Neural progenitor cell (in vitro differentiated cells): ENCODE results near the gene ZBTB20. TPM values are rescaled to one million over a fixed set of nuclear protein-coding genes. Genes with fewer than 3 reads are reported as not detected.

ENCODE experiments used
- DNase-seq: peaks from one replicate; pipeline ENCODE4 v3.0.0-alpha.2; 2016; ENCODE audit warnings: low spot score
- H2AFZ ChIP-seq: fragments of 200-600 bp; sonication (generic); replicated peaks from 2 replicates; pipeline ENCODE4 v1.6.1; 2016; ENCODE audit warnings: antibody characterized with exemption
- H3F3A ChIP-seq: fragments of 200-600 bp; sonication (generic); 2 replicates; pipeline ENCODE4 v1.6.1; 2016; ENCODE audit warnings: antibody characterized with exemption, low read depth
- H3K27ac ChIP-seq: fragments of 200-600 bp; sonication (generic); 2 replicates; pipeline ENCODE4 v1.5.1; 2016; ENCODE audit warnings: mild to moderate bottlenecking
- H3K27me3 ChIP-seq: fragments of 200-600 bp; sonication (generic); 2 replicates; pipeline ENCODE4 v1.6.1; 2016; ENCODE audit warnings: mild to moderate bottlenecking, moderate library complexity
- H3K36me3 ChIP-seq: fragments of 200-600 bp; sonication (generic); 2 replicates; pipeline ENCODE4 v1.5.1; 2016
- H3K4me1 ChIP-seq: fragments of 200-600 bp; sonication (generic); 2 replicates; pipeline ENCODE4 v1.6.1; 2016; ENCODE audit warnings: mixed run types
- H3K4me2 ChIP-seq: fragments of 200-600 bp; sonication (generic); 2 replicates; pipeline ENCODE4 v1.6.1; 2016
- H3K4me3 ChIP-seq: fragments of 200-600 bp; sonication (generic); 2 replicates; pipeline ENCODE4 v1.5.1; 2016
- H3K79me2 ChIP-seq: fragments of 200-600 bp; sonication (generic); 2 replicates; pipeline ENCODE4 v1.6.1; 2016; ENCODE audit warnings: low read depth
- H3K9ac ChIP-seq: fragments of 200-600 bp; sonication (generic); 2 replicates; pipeline ENCODE4 v1.6.1; 2016
- H3K9me3 ChIP-seq: fragments of 200-600 bp; sonication (generic); 2 replicates; pipeline ENCODE4 v1.5.1; 2016; ENCODE audit warnings: low read depth
- H4K20me1 ChIP-seq: fragments of 200-600 bp; sonication (generic); 2 replicates; pipeline ENCODE4 v1.6.1; 2016; ENCODE audit warnings: low read depth
- H3K27ac Mint-ChIP-seq: 3 replicates; pipeline ENCODE4 v1.8.0; 2021; ENCODE audit warnings: mixed read lengths
- H3K27me3 Mint-ChIP-seq: 2 replicates; pipeline ENCODE4 v1.8.0; 2022; ENCODE audit warnings: low read depth, mild to moderate bottlenecking, inconsistent platforms, moderate library complexity, mixed read lengths; ENCODE audit not compliant: insufficient read depth
- H3K36me3 Mint-ChIP-seq: 3 replicates; pipeline ENCODE4 v1.8.0; 2021; ENCODE audit warnings: mixed read lengths
- H3K4me1 Mint-ChIP-seq: 3 replicates; pipeline ENCODE4 v1.8.0; 2021; ENCODE audit warnings: mixed read lengths
- H3K4me3 Mint-ChIP-seq: 3 replicates; pipeline ENCODE4 v1.8.0; 2021; ENCODE audit warnings: mild to moderate bottlenecking, moderate library complexity, mixed read lengths
- H3K9me3 Mint-ChIP-seq: 3 replicates; pipeline ENCODE4 v1.8.0; 2020; ENCODE audit warnings: mixed read lengths
- CTCF ChIP-seq: fragments of 200-600 bp; sonication (generic); IDR thresholded peaks from 2 replicates; pipeline ENCODE4 v1.5.1; 2017; ENCODE audit warnings: antibody characterized with exemption, mild to moderate bottlenecking
- EZH2 ChIP-seq: fragments of 200-600 bp; sonication (generic); IDR thresholded peaks from 2 replicates; pipeline ENCODE4 v1.6.1; 2017; ENCODE audit warnings: antibody characterized with exemption, mild to moderate bottlenecking, moderate library complexity
- EZH2phosphoT487 ChIP-seq: fragments of 200-600 bp; sonication (generic); IDR thresholded peaks from 2 replicates; pipeline ENCODE4 v1.6.1; 2017; ENCODE audit warnings: antibody characterized with exemption
- total RNA-seq: library from RNA; depleted of rRNA; stranded (reverse); fragments of >200 nt; gene quantifications from 2 replicates; pipeline ENCODE4 v1.2.3, GENCODE V29; 2015; ENCODE audit warnings: low replicate concordance

ZBTB20 gene
- total RNA-seq, 1 donor from 2014 or later: 1.9 TPM

- Histone ChIP-seq H3K4me3 (no peak overlapping the region), H3K4me2 (no peak overlapping the region), H3K79me2 (no peaks in the 10 kb centered on the region), H3K27ac (no peak overlapping the region), H3K4me1 (peaks cover 3% of the 10 kb centered on the region), H2AFZ (no peak overlapping the region), H3F3A (no peaks in the 10 kb centered on the region), H3K36me3 (no peaks in the 10 kb centered on the region), H3K9ac (no peak overlapping the region), H3K9me3 (no peaks in the 10 kb centered on the region), H4K20me1 (no peaks in the 10 kb centered on the region), H3K27me3 (no peaks in the 10 kb centered on the region)
- H3K4me3 Mint-ChIP-seq: no peak overlapping the region
- TF ChIP-seq EZH2: no peak
- TF ChIP-seq CTCF: no peak
- TF ChIP-seq EZH2phosphoT487: no peak
- H3K4me1 Mint-ChIP-seq: no peaks in the 10 kb centered on the region
- DNase-seq: no peak
- no peak overlapping the region for H3K27ac Mint-ChIP-seq
- peaks cover 2% of the 10 kb centered on the region for H3K9me3 Mint-ChIP-seq
- peaks cover 4% of the 10 kb centered on the region for H3K36me3 Mint-ChIP-seq
- H3K27me3 Mint-ChIP-seq: peaks cover 5% of the 10 kb centered on the region
Observed at GRCh38 chr3:114929971-114930732, 216.9 kb downstream of the ZBTB20 start.

DNA sequence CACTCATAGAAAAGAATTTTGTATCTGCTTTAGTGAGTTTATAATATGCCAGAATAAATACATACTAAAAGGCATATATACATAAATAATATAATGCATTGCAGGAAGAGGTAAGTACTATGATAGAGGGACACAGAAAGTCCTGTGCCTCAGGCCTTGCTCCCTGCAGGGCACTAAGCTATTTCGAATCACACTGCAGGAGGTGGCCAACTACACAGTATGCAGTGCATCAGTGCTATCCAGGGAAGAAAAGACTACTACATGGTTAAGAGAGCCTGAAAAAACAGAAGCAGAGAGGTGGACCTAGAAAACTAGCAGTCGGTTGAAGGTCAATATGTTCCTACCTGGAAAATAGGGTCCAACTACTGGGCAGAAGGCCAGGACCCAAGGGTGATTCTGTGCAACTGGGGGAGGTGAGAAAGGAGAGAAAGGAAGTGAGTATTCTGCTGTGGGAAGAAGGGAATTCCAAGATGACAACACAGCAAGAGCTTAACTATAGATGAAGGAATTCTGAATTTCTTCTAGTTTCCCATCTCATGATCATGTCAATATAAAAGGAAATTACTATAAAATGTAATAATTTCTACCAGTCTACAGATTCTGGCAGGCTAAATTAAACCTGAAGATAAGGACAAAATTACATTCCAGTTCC, 218.0 kb downstream of the ZBTB20 start:
- no peak overlapping the region for H2AFZ ChIP-seq
- no peak overlapping the region for H3K27ac Mint-ChIP-seq
- H3K36me3 ChIP-seq: no peaks in the 10 kb centered on the region
- no peak overlapping the region for H3K4me2 ChIP-seq
- no peak overlapping the region for H3K4me3 Mint-ChIP-seq
- no peaks in the 10 kb centered on the region for H3K9me3 ChIP-seq
- H3F3A ChIP-seq: no peaks in the 10 kb centered on the region
- H3K27me3 Mint-ChIP-seq: peaks cover 5% of the 10 kb centered on the region
- H3K4me1 Mint-ChIP-seq: no peaks in the 10 kb centered on the region
- TF ChIP-seq EZH2phosphoT487: no peak
- TF ChIP-seq CTCF: no peak
- TF ChIP-seq EZH2: no peak
- H3K4me3 ChIP-seq: no peak overlapping the region
- no peaks in the 10 kb centered on the region for H3K27me3 ChIP-seq
- no peak overlapping the region for H3K9ac ChIP-seq
- H3K36me3 Mint-ChIP-seq: peaks cover 4% of the 10 kb centered on the region
- no peaks in the 10 kb centered on the region for H3K79me2 ChIP-seq
- peaks cover 2% of the 10 kb centered on the region for H3K9me3 Mint-ChIP-seq
- DNase-seq: no peak
- H4K20me1 ChIP-seq: no peaks in the 10 kb centered on the region
- H3K4me1 ChIP-seq: peaks cover 3% of the 10 kb centered on the region
- no peak overlapping the region for H3K27ac ChIP-seq

DNA sequence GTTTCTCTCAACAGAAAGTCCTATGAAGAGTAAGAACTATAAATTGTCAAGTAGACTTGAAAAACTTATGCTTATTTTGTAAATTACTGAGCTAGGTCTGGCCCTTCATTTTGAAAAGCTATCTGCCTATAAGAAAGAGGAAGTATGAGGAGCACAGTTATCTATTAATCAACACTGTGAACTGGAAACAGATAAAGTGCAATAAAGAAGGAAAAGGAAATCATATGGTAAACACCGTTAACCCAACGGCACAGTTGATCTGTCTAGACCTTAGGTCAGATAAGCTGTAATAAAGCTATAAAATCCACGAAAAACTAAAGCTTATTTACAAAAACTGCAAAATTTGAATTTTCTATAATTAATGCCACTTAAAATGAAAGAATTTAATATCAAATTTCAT, 242.5 kb downstream of the ZBTB20 start:
- H3K27me3 Mint-ChIP-seq: no peaks in the 10 kb centered on the region
- H3K36me3 ChIP-seq: no peaks in the 10 kb centered on the region
- H3K36me3 Mint-ChIP-seq: no peaks in the 10 kb centered on the region
- no peak overlapping the region for H3K4me2 ChIP-seq
- H3K27me3 ChIP-seq: no peaks in the 10 kb centered on the region
- H3K9me3 ChIP-seq: no peaks in the 10 kb centered on the region
- TF ChIP-seq EZH2phosphoT487: no peak
- TF ChIP-seq CTCF: no peak
- TF ChIP-seq EZH2: no peak
- H4K20me1 ChIP-seq: no peaks in the 10 kb centered on the region
- H3K27ac Mint-ChIP-seq: no peak overlapping the region
- H3K9me3 Mint-ChIP-seq: peaks cover 10% of the 10 kb centered on the region
- no peak overlapping the region for H3K4me3 Mint-ChIP-seq
- peaks cover 38% of the 10 kb centered on the region for H3K4me1 Mint-ChIP-seq
- peaks cover 21% of the 10 kb centered on the region for H3F3A ChIP-seq
- H3K4me3 ChIP-seq: no peak overlapping the region
- no peak overlapping the region for H3K27ac ChIP-seq
- H3K9ac ChIP-seq: no peak overlapping the region
- no peak overlapping the region for H2AFZ ChIP-seq
- DNase-seq: no peak
- H3K4me1 ChIP-seq: peaks cover 27% of the 10 kb centered on the region
- H3K79me2 ChIP-seq: no peaks in the 10 kb centered on the region
